Measurements from ENCODE around the gene GRID1.
"Not testable (repeated sequence)": the region's sequence is repeated elsewhere in the genome, so short reads cannot be mapped to it uniquely, and the experiment has no call there.

GRID1 gene

DNA sequence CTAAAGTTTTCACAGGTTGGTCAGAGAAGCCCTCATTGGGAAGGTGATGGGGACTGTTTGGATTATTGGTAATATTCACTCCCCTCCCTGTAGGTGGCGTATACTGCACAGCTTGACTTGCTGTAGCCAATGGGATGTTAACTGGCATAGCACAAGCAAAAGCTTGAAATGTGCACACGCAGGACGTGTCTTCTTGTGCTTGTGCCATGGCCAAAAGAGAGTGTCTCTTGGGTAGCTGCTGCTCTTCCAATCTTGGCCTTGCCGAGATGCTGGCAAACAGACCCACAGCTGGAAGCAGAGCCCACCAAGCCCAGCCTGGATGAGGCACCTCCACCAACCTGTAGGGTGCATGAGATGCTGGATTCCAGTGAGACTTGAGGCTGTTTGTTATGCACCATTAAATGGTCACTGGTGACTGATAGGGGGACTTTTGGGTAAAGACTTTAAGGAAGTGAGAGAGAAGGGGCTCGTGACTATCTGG, 266.0 kb downstream of the GRID1 start:
- DNase-seq (ENCODE audit: low read depth), result peak; percentile 9
- H3K4me3 ChIP-seq (replicated peaks; ENCODE audit: low read depth, low read length), result no peak overlapping the region
- TF ChIP-seq, protein P1, sequence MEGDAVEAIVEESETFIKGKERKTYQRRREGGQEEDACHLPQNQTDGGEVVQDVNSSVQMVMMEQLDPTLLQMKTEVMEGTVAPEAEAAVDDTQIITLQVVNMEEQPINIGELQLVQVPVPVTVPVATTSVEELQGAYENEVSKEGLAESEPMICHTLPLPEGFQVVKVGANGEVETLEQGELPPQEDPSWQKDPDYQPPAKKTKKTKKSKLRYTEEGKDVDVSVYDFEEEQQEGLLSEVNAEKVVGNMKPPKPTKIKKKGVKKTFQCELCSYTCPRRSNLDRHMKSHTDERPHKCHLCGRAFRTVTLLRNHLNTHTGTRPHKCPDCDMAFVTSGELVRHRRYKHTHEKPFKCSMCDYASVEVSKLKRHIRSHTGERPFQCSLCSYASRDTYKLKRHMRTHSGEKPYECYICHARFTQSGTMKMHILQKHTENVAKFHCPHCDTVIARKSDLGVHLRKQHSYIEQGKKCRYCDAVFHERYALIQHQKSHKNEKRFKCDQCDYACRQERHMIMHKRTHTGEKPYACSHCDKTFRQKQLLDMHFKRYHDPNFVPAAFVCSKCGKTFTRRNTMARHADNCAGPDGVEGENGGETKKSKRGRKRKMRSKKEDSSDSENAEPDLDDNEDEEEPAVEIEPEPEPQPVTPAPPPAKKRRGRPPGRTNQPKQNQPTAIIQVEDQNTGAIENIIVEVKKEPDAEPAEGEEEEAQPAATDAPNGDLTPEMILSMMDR (IDR thresholded peaks at IDR 0.05; ENCODE audit: low read length, missing control alignments), result peak; percentile 26

DNA sequence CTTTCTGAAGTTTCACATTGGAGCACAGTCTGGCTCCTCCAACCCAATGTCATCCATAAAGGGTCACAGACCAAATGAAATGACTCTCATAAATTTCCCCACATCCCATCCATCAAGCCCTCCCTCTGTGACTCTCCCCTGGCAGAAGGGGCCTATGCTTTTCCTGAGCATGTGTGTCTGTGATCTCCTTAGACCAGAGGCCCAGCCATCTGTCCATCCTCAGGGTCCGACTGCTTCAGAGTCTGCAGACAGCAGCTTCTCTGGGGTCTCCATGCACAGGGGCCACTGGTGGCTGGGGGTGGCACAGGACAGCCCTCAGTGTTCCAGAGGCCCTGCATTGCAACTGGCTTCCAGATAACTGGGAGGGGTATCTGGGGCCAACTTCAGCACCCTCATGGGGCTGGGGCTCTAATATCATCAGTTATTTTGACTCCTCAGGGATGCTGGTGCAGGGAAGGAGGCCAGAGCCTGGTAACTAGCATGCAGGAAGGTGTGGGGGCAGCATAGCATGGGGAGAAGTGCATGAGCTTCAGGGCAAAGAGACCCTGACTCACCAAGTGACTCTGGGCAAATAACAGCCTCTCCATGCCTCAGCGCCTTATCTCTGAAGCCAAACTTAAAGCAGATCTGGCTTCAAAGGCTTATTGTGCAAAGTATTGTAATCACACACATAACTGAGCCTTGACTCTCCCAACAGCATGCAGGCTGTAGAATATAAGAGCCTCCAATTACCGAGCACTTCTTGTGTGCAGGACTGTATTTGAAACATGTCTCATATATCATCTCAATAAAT, 266.9 kb downstream of the GRID1 start:
- TF ChIP-seq, protein P1 (IDR thresholded peaks at IDR 0.05; ENCODE audit: low read length, missing control alignments), result no peak
- no peak overlapping the region for H3K4me3 ChIP-seq (replicated peaks; ENCODE audit: low read depth, low read length)
- no peak for DNase-seq (ENCODE audit: low read depth)

DNA sequence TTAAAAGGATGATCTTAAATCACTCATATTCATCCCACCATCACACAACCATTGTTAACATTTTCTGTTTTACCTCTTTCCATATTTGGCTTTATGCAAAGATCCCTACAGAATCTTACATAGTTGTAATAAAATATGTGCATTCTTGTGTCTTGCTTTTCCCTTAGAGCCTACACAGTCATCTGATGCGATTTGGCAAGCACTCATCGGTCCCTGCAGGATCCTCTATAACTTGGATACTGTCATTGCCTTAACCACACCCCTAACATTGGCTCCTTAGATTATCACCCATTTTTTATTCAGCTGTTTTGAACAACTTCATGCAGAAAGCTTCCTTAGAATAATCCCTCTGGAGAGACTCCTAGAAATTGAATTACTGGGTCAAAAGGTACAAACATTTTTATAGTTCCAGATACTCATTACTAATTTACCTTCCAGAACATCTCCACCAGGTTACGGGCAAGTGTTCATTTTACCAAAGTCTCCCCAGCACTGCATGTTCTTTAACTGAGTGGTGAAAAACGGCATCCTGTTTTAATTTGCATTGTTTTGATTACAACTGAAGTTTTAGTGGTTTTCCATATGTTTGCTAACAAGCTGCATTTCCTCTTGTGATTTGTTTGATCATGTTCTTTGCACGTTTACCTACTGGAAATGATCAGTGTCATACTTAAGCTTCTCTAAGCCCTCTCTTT, 268.3 kb downstream of the GRID1 start:
- no peak overlapping the region for H3K4me3 ChIP-seq (replicated peaks; ENCODE audit: low read depth, low read length)
- no peak for DNase-seq (ENCODE audit: low read depth)
- TF ChIP-seq, protein P1 (IDR thresholded peaks at IDR 0.05; ENCODE audit: low read length, missing control alignments), result no peak

DNA sequence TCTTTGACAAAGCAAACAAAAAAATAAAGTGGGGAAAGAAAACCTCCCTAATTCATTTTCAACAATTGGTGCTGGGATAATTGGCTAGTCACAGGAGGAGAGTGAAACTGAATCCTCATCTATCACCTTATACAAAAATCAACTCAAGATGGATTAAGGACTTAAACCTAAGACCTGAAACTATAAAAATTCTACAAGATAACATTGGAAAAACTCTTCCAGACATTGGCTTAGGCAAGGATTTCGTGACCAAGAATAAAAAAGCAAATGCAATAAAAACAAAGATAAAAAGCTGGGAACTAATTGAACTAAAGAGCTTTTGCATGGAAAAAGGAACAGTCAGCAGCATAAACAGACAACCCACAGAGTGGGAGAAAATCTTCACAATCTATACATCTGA, 271.5 kb downstream of the GRID1 start:
- DNase-seq (ENCODE audit: low read depth); H3K4me3 ChIP-seq (replicated peaks; ENCODE audit: low read depth, low read length): not testable (repeated sequence)

DNA sequence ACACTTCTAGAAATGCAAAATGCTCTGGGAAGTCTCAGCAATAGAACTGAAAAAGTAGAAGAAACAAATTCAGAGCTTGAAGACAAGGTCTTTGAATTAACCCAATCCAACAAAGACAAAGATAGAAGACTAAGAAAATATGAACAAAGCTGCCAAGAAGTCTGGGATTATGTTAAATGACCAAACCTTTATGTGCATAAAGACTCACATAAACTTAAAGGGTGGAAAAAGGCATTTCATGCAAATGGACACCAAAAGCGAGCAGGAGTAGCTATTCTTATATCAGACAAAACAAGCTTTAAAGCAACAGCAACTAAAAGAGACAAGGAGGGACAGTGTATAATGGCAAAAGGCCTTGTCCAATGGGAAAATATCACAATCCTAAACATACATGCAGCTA, 274.3 kb downstream of the GRID1 start:
- DNase-seq (ENCODE audit: low read depth); H3K4me3 ChIP-seq (replicated peaks; ENCODE audit: low read depth, low read length): not testable (repeated sequence)

DNA sequence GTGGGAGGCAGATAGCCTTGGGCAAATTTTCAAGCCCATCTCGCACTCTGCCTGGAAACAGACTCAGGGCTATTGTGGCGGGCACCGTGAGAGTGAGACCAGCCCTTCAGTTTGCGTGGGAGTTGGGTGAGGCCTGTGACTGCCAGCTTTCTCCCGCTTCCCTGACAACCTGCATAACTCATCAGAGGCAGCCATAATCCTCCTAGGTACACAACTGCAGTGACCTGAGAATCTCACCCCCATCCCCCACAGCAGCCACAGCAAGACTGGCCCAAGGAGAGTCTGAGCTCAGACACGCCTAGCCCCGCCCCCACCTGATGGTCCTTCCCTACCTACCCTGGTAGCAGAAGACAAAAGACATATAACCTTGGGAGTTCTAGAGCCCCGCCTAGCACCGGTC, 275.4 kb downstream of the GRID1 start:
- DNase-seq (ENCODE audit: low read depth), result no peak
- TF ChIP-seq, protein P1 (IDR thresholded peaks at IDR 0.05; ENCODE audit: low read length, missing control alignments), result no peak
- H3K4me3 ChIP-seq (replicated peaks; ENCODE audit: low read depth, low read length), result no peak overlapping the region

DNA sequence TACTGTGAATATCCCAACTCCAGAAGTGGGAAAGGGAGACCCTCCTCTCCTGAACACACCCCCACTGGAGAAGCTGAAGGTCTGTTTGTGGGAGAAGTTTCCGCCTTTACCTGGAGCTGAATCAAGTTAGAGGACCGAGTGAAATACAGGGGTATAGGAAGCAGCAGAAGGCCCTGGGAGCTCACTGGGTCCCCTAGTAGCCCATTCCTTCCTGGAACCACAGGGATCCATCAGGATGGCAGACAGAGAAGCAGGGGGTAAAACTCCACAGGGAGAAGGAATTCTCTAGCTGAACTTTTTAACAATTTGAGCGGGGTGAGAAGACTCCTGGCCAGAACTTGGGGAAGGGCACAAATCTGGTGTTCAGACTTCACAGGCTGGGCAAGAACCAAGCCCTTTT, 275.8 kb downstream of the GRID1 start:
- TF ChIP-seq, protein P1 (IDR thresholded peaks at IDR 0.05; ENCODE audit: low read length, missing control alignments), result no peak
- DNase-seq (ENCODE audit: low read depth), result no peak
- no peak overlapping the region for H3K4me3 ChIP-seq (replicated peaks; ENCODE audit: low read depth, low read length)

DNA sequence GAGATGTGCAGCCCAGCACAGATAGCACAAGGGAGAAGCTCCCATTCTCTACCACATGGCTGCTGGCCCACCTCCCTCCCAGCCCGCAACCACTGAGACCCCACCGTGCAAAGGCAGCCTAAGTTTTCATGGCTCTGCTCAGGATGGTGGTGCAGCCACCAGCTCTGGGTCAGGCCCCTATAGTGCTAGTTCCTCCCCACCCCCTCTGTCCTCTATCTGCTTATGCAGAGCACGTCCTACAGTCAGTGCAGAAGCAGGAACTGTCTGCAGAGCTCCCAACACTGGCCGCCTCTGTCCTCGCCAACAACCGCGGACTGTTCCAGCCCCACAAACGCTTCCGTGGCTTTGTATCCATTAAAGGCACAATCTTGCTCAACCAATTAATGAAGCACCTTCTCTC, 278.9 kb downstream of the GRID1 start:
- DNase-seq (ENCODE audit: low read depth), result no peak
- TF ChIP-seq, protein P1 (IDR thresholded peaks at IDR 0.05; ENCODE audit: low read length, missing control alignments), result no peak
- H3K4me3 ChIP-seq (replicated peaks; ENCODE audit: low read depth, low read length), result no peak overlapping the region

All from fibroblast of pulmonary artery (primary cell).